Upper lobe of left lung (tissue), 4 donors: ENCODE data around the gene ANK3.

ENCODE experiments used
- CTCF ChIP-seq, 6 experiments: fragments of 450-650 bp in 4 of 6; fragments of 200-600 bp in 2 of 6; sonication (generic) in 2 of 6; IDR thresholded peaks; one replicate each; pipeline ENCODE4 v1.5.1; 2016 to 2019; ENCODE audit warnings: antibody characterized with exemption in 6 of 6
- POLR2A ChIP-seq, 4 donors: fragments of 450-650 bp; IDR thresholded peaks; one replicate each; pipeline ENCODE4 v1.5.1; 2016 to 2017; ENCODE audit warnings: antibody characterized with exemption in 4 of 4, mild to moderate bottlenecking in 2 of 4

GRCh38 chr10:60172363-60172990 lies 217.2 kb downstream of the ANK3 start:
- TF ChIP-seq CTCF (IDR thresholded peaks at IDR 0.05): no peak
- TF ChIP-seq POLR2A (IDR thresholded peaks at IDR 0.05): no peak
